HL-60 (cell line): ENCODE results near the gene TTC12.

Experiments
- POLR2AphosphoS5 ChIP-seq: IDR thresholded peaks from 2 replicates; pipeline ENCODE4 v1.6.1; 2012; ENCODE audit warnings: low read depth
- SPI1 ChIP-seq: IDR thresholded peaks from 2 replicates; pipeline ENCODE4 v1.6.1; 2012; ENCODE audit warnings: low read depth, mild to moderate bottlenecking, borderline replicate concordance
- TF ChIP-seq, protein P1 (sequence below): IDR thresholded peaks from one replicate; pipeline ENCODE4 v1.5.1; 2011; ENCODE audit warnings: low read length, control low read depth, inconsistent platforms; ENCODE audit not compliant: insufficient read depth
- TF ChIP-seq, protein P2 (sequence below): IDR thresholded peaks from 2 replicates; pipeline ENCODE4 v1.6.1; 2012; ENCODE audit warnings: low read depth; ENCODE audit not compliant: insufficient replicate concordance

DNA sequence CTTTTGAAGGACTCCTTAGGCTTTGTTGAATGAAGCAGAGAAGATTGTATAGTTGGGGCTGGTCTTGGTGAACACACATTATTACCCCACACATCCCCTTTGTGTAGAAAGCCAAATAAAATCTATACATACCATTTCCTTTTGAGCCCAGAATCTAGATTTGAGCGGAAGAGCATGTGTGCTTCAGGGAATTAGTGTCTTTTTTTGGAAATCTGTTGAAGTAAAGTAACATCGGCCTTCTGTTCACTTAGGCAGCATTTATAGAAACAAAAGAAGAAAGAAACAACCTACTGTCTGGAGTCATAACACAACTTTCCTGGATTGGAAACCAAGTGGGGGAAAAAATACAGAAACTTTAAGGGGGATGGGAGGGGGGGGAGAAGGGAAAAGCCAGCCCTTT is 37.9 kb upstream of the TTC12 start:
- TF ChIP-seq, protein P1, sequence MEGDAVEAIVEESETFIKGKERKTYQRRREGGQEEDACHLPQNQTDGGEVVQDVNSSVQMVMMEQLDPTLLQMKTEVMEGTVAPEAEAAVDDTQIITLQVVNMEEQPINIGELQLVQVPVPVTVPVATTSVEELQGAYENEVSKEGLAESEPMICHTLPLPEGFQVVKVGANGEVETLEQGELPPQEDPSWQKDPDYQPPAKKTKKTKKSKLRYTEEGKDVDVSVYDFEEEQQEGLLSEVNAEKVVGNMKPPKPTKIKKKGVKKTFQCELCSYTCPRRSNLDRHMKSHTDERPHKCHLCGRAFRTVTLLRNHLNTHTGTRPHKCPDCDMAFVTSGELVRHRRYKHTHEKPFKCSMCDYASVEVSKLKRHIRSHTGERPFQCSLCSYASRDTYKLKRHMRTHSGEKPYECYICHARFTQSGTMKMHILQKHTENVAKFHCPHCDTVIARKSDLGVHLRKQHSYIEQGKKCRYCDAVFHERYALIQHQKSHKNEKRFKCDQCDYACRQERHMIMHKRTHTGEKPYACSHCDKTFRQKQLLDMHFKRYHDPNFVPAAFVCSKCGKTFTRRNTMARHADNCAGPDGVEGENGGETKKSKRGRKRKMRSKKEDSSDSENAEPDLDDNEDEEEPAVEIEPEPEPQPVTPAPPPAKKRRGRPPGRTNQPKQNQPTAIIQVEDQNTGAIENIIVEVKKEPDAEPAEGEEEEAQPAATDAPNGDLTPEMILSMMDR: no peak
- TF ChIP-seq, protein P2, sequence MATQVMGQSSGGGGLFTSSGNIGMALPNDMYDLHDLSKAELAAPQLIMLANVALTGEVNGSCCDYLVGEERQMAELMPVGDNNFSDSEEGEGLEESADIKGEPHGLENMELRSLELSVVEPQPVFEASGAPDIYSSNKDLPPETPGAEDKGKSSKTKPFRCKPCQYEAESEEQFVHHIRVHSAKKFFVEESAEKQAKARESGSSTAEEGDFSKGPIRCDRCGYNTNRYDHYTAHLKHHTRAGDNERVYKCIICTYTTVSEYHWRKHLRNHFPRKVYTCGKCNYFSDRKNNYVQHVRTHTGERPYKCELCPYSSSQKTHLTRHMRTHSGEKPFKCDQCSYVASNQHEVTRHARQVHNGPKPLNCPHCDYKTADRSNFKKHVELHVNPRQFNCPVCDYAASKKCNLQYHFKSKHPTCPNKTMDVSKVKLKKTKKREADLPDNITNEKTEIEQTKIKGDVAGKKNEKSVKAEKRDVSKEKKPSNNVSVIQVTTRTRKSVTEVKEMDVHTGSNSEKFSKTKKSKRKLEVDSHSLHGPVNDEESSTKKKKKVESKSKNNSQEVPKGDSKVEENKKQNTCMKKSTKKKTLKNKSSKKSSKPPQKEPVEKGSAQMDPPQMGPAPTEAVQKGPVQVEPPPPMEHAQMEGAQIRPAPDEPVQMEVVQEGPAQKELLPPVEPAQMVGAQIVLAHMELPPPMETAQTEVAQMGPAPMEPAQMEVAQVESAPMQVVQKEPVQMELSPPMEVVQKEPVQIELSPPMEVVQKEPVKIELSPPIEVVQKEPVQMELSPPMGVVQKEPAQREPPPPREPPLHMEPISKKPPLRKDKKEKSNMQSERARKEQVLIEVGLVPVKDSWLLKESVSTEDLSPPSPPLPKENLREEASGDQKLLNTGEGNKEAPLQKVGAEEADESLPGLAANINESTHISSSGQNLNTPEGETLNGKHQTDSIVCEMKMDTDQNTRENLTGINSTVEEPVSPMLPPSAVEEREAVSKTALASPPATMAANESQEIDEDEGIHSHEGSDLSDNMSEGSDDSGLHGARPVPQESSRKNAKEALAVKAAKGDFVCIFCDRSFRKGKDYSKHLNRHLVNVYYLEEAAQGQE: no peak
- TF ChIP-seq POLR2AphosphoS5: no peak
- TF ChIP-seq SPI1: no peak
